Thyroid gland (tissue), 4 donors: Measurements from ENCODE around the gene ZNF575.

ENCODE experiments used
- POLR2A ChIP-seq, 2 donors: fragments of 450-650 bp; IDR thresholded peaks; one replicate each; pipeline ENCODE4 v1.6.1; 2017; ENCODE audit warnings: antibody characterized with exemption in 2 of 2, mild to moderate bottlenecking in 2 of 2, moderate library complexity in 1 of 2
- TF ChIP-seq, protein P1 (sequence below), 6 experiments: fragments of 200-600 bp in 3 of 6; fragments of 450-650 bp in 3 of 6; sonication (generic) in 3 of 6; IDR thresholded peaks; one replicate each; pipeline ENCODE4 v1.5.1; 2016 to 2019; ENCODE audit warnings: antibody characterized with exemption in 6 of 6, mild to moderate bottlenecking in 2 of 6, inconsistent platforms in 1 of 6, moderate library complexity in 1 of 6

DNA sequence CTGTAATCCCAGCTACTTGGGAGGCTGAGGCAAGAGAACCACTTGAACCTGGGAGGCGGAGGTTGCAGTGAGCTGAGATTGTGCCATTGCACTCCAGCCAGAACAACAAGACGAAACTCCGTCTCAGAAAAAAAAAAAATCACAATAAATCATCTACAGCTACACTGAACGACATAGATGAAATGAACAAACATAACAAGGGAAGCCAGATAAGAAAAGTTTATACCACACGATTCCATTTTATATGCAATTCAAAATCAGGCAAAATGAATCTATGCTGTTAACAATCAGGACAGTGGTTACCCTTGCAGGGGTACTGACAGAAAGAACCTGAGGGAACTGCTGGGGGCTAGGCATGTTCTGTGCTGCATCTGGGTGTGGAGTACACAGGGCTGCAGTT, 36.7 kb downstream of the ZNF575 start:
- TF ChIP-seq, protein P1, sequence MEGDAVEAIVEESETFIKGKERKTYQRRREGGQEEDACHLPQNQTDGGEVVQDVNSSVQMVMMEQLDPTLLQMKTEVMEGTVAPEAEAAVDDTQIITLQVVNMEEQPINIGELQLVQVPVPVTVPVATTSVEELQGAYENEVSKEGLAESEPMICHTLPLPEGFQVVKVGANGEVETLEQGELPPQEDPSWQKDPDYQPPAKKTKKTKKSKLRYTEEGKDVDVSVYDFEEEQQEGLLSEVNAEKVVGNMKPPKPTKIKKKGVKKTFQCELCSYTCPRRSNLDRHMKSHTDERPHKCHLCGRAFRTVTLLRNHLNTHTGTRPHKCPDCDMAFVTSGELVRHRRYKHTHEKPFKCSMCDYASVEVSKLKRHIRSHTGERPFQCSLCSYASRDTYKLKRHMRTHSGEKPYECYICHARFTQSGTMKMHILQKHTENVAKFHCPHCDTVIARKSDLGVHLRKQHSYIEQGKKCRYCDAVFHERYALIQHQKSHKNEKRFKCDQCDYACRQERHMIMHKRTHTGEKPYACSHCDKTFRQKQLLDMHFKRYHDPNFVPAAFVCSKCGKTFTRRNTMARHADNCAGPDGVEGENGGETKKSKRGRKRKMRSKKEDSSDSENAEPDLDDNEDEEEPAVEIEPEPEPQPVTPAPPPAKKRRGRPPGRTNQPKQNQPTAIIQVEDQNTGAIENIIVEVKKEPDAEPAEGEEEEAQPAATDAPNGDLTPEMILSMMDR (IDR thresholded peaks at IDR 0.05), result no peak
- no peak for TF ChIP-seq POLR2A (IDR thresholded peaks at IDR 0.05)
